Mucosa of gallbladder (tissue), 1 donor: Measurements from ENCODE around the gene G6PC2. TPM values are rescaled to one million over a fixed set of nuclear protein-coding genes. Genes with fewer than 3 reads are reported as not detected.

ENCODE experiments used
- DNase-seq: peaks from one replicate; pipeline ENCODE4 v3.0.0-alpha.2; 2020; ENCODE audit warnings: low spot score
- total RNA-seq: library from RNA; stranded (reverse); gene quantifications from one replicate; pipeline ENCODE4 v1.2.1, GENCODE V29; 2021
- donor health status: DM: no; HTN: no; CAD: no.

The G6PC2 gene
- total RNA-seq, 1 donor from 2014 or later, result not detected

GRCh38 chr2:168945508-168945907, 44.4 kb downstream of the G6PC2 start:
- DNase-seq, result no peak

GRCh38 chr2:168948621-168949212, 47.6 kb downstream of the G6PC2 start:
- DNase-seq, result no peak

GRCh38 chr2:168949324-168949723, 48.2 kb downstream of the G6PC2 start:
- no peak for DNase-seq

GRCh38 chr2:168951871-168952270, 50.8 kb downstream of the G6PC2 start:
- DNase-seq, result no peak

GRCh38 chr2:168952424-168952823, 51.3 kb downstream of the G6PC2 start:
- no peak for DNase-seq

- no peak for DNase-seq
These were observed 53.2 kb downstream of the G6PC2 start for GRCh38 chr2:168954256-168954655.

- no peak for DNase-seq
These were observed 54.2 kb downstream of the G6PC2 start for GRCh38 chr2:168955321-168955720.

- DNase-seq, result no peak
These were observed 55.3 kb downstream of the G6PC2 start for GRCh38 chr2:168956392-168956791.

Other genes with a start within 250 kb of the G6PC2 start
- 36.1 TPM for gene NOSTRIN, start 98.7 kb upstream of the G6PC2 start, total RNA-seq
- 0.49 TPM for gene SPC25, start 10.9 kb upstream of the G6PC2 start, total RNA-seq
- gene ABCB11, start 130.0 kb downstream of the G6PC2 start, total RNA-seq, result 0.23 TPM
- 2.0 TPM for gene DHRS9, start 168.3 kb downstream of the G6PC2 start, total RNA-seq